HPDE6-E6E7 (cell line): ENCODE data around the gene ELMO1.

ENCODE experiments used
- DNase-seq: peaks from one replicate; pipeline ENCODE4 v3.0.0; 2011; ENCODE audit warnings: missing footprints; ENCODE audit errors: extremely low spot score

The ELMO1 gene

GRCh38 chr7:37432281-37432920, 16.3 kb downstream of the ELMO1 start:
- no peak for DNase-seq

GRCh38 chr7:37431413-37431812, 17.3 kb downstream of the ELMO1 start:
- no peak for DNase-seq

GRCh38 chr7:37430640-37431039, 18.0 kb downstream of the ELMO1 start:
- DNase-seq, result no peak

- no peak for DNase-seq
Measured at GRCh38 chr7:37430171-37430570, 18.5 kb downstream of the ELMO1 start.

GRCh38 chr7:37429435-37429791, 19.3 kb downstream of the ELMO1 start:
- DNase-seq, result no peak

- DNase-seq, result no peak
Measured at GRCh38 chr7:37428681-37429434, 19.8 kb downstream of the ELMO1 start.

- DNase-seq, result no peak
Measured at GRCh38 chr7:37427276-37427940, 21.3 kb downstream of the ELMO1 start.

- DNase-seq, result no peak
Measured at GRCh38 chr7:37425498-37425897, 23.2 kb downstream of the ELMO1 start.

- DNase-seq, result no peak
Measured at GRCh38 chr7:37424995-37425394, 23.7 kb downstream of the ELMO1 start.

GRCh38 chr7:37424521-37424920, 24.1 kb downstream of the ELMO1 start:
- DNase-seq, result no peak

GRCh38 chr7:37421861-37422500, 26.7 kb downstream of the ELMO1 start:
- no peak for DNase-seq

GRCh38 chr7:37420946-37421695, 27.5 kb downstream of the ELMO1 start:
- no peak for DNase-seq

- no peak for DNase-seq
Measured at GRCh38 chr7:37419496-37419895, 29.2 kb downstream of the ELMO1 start.

GRCh38 chr7:37418381-37418780, 30.3 kb downstream of the ELMO1 start:
- DNase-seq, result no peak

GRCh38 chr7:37417107-37417474, 31.6 kb downstream of the ELMO1 start:
- no peak for DNase-seq

GRCh38 chr7:37416378-37417106, 32.1 kb downstream of the ELMO1 start:
- no peak for DNase-seq

GRCh38 chr7:37415629-37416028, 33.0 kb downstream of the ELMO1 start:
- DNase-seq, result no peak

GRCh38 chr7:37414352-37414983, 34.2 kb downstream of the ELMO1 start:
- no peak for DNase-seq

GRCh38 chr7:37411444-37412034, 37.1 kb downstream of the ELMO1 start:
- no peak for DNase-seq
